SK-N-SH (cell line): ENCODE results near the gene LARGE1. TPM values are rescaled to one million over a fixed set of nuclear protein-coding genes. Genes with fewer than 3 reads are reported as not detected.

Experiments used
- CTCF ChIA-PET: fragments of 300-600, 350-600 bp; formaldehyde crosslinking; extraction: SDS; loops from one replicate; lab custom pipeline; 2021; lab: Yijun Ruan, JAX
- POLR2A ChIA-PET: fragments of 350-600 bp; sonication (Branson Sonifier 250); formaldehyde crosslinking; extraction: SDS; loops from one replicate; lab custom pipeline; 2020; ENCODE audit warnings: antibody characterized with exemption, inconsistent platforms; lab: Yijun Ruan, JAX
- DNase-seq: peaks from one replicate; pipeline ENCODE4 v3.0.0; 2012
- H2AFZ ChIP-seq: fragments of 200-600 bp; sonication (generic); 2 replicates; pipeline ENCODE4 v1.8.1; 2016; ENCODE audit warnings: antibody characterized with exemption, mild to moderate bottlenecking, low read depth
- H3F3A ChIP-seq: fragments of 200-600 bp; sonication (generic); replicated peaks from 2 replicates; pipeline ENCODE3; 2016; ENCODE audit warnings: antibody characterized with exemption, mild to moderate bottlenecking; ENCODE audit not compliant: insufficient read depth
- H3K27ac ChIP-seq, 2 experiments: fragments of 200-500 bp in 1 of 2; fragments of 200-600 bp in 1 of 2; sonication (Bioruptor generic) in 1 of 2; sonication (generic), shearing (Covaris generic) in 1 of 2; 2 replicates each; pipeline versions ENCODE4 v1.5.1 to v1.6.1; 2014 to 2016; ENCODE audit warnings: low read depth in 2 of 2, inconsistent platforms in 1 of 2, low read length in 1 of 2, mild to moderate bottlenecking in 1 of 2, mixed read lengths in 1 of 2
- H3K27me3 ChIP-seq: fragments of 200-600 bp; sonication (generic), shearing (Covaris generic); 2 replicates; pipeline ENCODE4 v1.6.1; 2016; ENCODE audit warnings: mixed run types; ENCODE audit not compliant: insufficient read depth
- H3K36me3 ChIP-seq, 2 experiments: fragments of 200-500 bp in 1 of 2; fragments of 200-600 bp in 1 of 2; sonication (Bioruptor generic) in 1 of 2; sonication (generic) in 1 of 2; replicated peaks in 1 of 2; 2 replicates each; pipeline versions ENCODE3 to v1.5.1; 2014 to 2016; ENCODE audit warnings: low read length in 1 of 2, mild to moderate bottlenecking in 1 of 2; ENCODE audit not compliant: insufficient read depth in 2 of 2, control insufficient read depth in 1 of 2
- H3K4me1 ChIP-seq, 2 experiments: fragments of 200-500 bp in 1 of 2; fragments of 200-600 bp in 1 of 2; sonication (Bioruptor generic) in 1 of 2; sonication (generic), shearing (Covaris generic) in 1 of 2; 2 replicates each; pipeline versions ENCODE4 v1.5.1 to v1.6.1; 2014 to 2016; ENCODE audit warnings: low read depth in 1 of 2, low read length in 1 of 2, mixed run types in 1 of 2; ENCODE audit not compliant: insufficient read depth in 2 of 2, control insufficient read depth in 1 of 2
- H3K4me2 ChIP-seq: fragments of 200-600 bp; sonication (generic), shearing (Covaris generic); 2 replicates; pipeline ENCODE4 v1.6.1; 2017; ENCODE audit warnings: mixed run types
- H3K4me3 ChIP-seq, 2 experiments: fragments of 200-500 bp in 1 of 2; fragments of 200-600 bp in 1 of 2; sonication (Bioruptor generic) in 1 of 2; sonication (generic), shearing (Covaris generic) in 1 of 2; 2 replicates each; pipeline versions ENCODE4 v1.5.1 to v1.8.1; 2014 to 2016; ENCODE audit warnings: low read depth in 2 of 2, inconsistent platforms in 1 of 2, low read length in 1 of 2, mild to moderate bottlenecking in 1 of 2, mixed read lengths in 1 of 2, moderate library complexity in 1 of 2
- H3K79me2 ChIP-seq: fragments of 200-600 bp; sonication (generic); 2 replicates; pipeline ENCODE4 v1.8.1; 2017; ENCODE audit warnings: mild to moderate bottlenecking; ENCODE audit not compliant: insufficient read depth
- H3K9ac ChIP-seq: fragments of 200-600 bp; sonication (generic); 2 replicates; pipeline ENCODE4 v1.6.1; 2017; ENCODE audit warnings: mixed run types
- H3K9me2 ChIP-seq: fragments of 200-600 bp; sonication (generic); 2 replicates; pipeline ENCODE4 v1.6.1; 2017; ENCODE audit warnings: mixed run types
- H3K9me3 ChIP-seq: fragments of 200-600 bp; sonication (generic); 2 replicates; pipeline ENCODE4 v1.6.1; 2017; ENCODE audit warnings: mixed run types, mild to moderate bottlenecking, moderate library complexity
- H4K20me1 ChIP-seq: fragments of 200-600 bp; sonication (generic); 2 replicates; pipeline ENCODE4 v1.6.1; 2017; ENCODE audit warnings: mild to moderate bottlenecking, mixed run types; ENCODE audit not compliant: insufficient read depth
- CHD2 ChIP-seq: fragments of 150-350 bp; IDR thresholded peaks from 2 replicates; pipeline ENCODE4 v1.6.1; 2018; ENCODE audit warnings: low read length; ENCODE audit not compliant: partially characterized antibody
- EZH2phosphoT487 ChIP-seq: fragments of 200-600 bp; sonication (generic); IDR thresholded peaks from 2 replicates; pipeline ENCODE4 v1.6.1; 2017; ENCODE audit warnings: low read depth, mixed run types, mild to moderate bottlenecking, antibody characterized with exemption, moderate library complexity, borderline replicate concordance
- GATA2 ChIP-seq: sonication (generic); formaldehyde crosslinking; IDR thresholded peaks from 2 replicates; pipeline ENCODE4 v1.5.0; 2020; ENCODE audit warnings: mild to moderate bottlenecking, missing genetic modification reagents
- JUND ChIP-seq: IDR thresholded peaks from 2 replicates; pipeline ENCODE4 v1.4.0; 2012
- NRF1 ChIP-seq: IDR thresholded peaks from 2 replicates; pipeline ENCODE4 v1.6.1; 2012; ENCODE audit warnings: low read depth, mild to moderate bottlenecking, low read length
- RCOR1 ChIP-seq: fragments of 150-350 bp; IDR thresholded peaks from 2 replicates; pipeline ENCODE4 v1.6.1; 2017; ENCODE audit warnings: antibody characterized with exemption, low read length
- RXRA ChIP-seq: IDR thresholded peaks from 2 replicates; pipeline ENCODE4 v1.4.0; 2012; ENCODE audit warnings: low read depth, mild to moderate bottlenecking, borderline replicate concordance
- SMC3 ChIP-seq: IDR thresholded peaks from 2 replicates; pipeline ENCODE4 v1.6.1; 2012; ENCODE audit warnings: low read depth, low read length, improper control_type of control experiment
- WGBS: methylation state at CpG from one replicate; pipeline ENCODE4 v1.1.6; 2017; ENCODE audit warnings: low lambda C conversion rate; 5-methylcytosine and 5-hydroxymethylcytosine counted together
- polyA plus RNA-seq, 3 experiments: library from polyadenylated mRNA; depleted of rRNA; stranded (reverse); fragments of >200 nt; gene quantifications; 2 replicates each; pipeline ENCODE4 v1.2.3, GENCODE V29; 2012
- TF ChIP-seq, protein P1 (sequence below): fragments of 200-600 bp; sonication (generic); IDR thresholded peaks from 2 replicates; pipeline ENCODE4 v1.6.1; 2017; ENCODE audit warnings: antibody characterized with exemption, mild to moderate bottlenecking, moderate library complexity
- TF ChIP-seq, protein P2 (sequence below): fragments of 150-350 bp; IDR thresholded peaks from 2 replicates; pipeline ENCODE4 v1.6.1; 2016; ENCODE audit warnings: mild to moderate bottlenecking, low read depth, low read length

The LARGE1 gene
- polyA plus RNA-seq, 1 of the 3 experiments (the other 2 are of a cell fraction), result 1.1 TPM

DNA sequence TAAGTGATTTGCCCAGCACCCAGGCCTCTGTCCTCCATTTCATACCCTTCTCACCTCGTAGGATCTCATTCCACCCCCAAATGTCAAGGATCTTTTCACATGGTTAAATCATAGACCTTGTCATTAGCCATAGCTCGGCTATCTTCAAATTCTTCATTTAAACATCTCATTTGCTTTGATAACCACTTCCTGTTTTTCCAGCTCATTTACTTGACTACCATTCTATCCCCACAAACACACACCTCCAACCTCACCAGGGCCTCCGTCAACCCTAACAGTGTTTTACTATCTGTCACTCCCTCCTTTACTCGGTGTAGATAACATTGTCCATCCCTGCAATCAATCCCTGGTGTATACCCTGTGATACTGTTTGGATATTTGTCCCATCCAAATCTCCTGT is 36.8 kb upstream of the LARGE1 start:
- Histone ChIP-seq H3K4me2 (no peak overlapping the region), H3K9me3 (no peaks in the 10 kb centered on the region), H3F3A (no peaks in the 10 kb centered on the region), H3K9me2 (no peaks in the 10 kb centered on the region), H4K20me1 (no peaks in the 10 kb centered on the region), H2AFZ (no peak overlapping the region), H3K4me3 (no peak overlapping the region), H3K9ac (no peak overlapping the region), H3K36me3 (no peaks in the 10 kb centered on the region), H3K4me1 (no peaks in the 10 kb centered on the region), H3K27ac (no peak overlapping the region), H3K27me3 (no peaks in the 10 kb centered on the region), H3K79me2 (no peaks in the 10 kb centered on the region)
- ChIA-PET CTCF (interaction anchor here (0.6 to 1.0 kb wide), 2 partner anchors 10 to 655 kb away, joined by 3 to 4 read pairs; no protein-coding TSS in a partner anchor), POLR2A (no interaction called here)
- 9% methylated on average over 4 of the region's 4 CpGs for WGBS
- DNase-seq, result no peak
- TF ChIP-seq SMC3, result no peak
- TF ChIP-seq EZH2phosphoT487, result no peak
- TF ChIP-seq, protein P1, sequence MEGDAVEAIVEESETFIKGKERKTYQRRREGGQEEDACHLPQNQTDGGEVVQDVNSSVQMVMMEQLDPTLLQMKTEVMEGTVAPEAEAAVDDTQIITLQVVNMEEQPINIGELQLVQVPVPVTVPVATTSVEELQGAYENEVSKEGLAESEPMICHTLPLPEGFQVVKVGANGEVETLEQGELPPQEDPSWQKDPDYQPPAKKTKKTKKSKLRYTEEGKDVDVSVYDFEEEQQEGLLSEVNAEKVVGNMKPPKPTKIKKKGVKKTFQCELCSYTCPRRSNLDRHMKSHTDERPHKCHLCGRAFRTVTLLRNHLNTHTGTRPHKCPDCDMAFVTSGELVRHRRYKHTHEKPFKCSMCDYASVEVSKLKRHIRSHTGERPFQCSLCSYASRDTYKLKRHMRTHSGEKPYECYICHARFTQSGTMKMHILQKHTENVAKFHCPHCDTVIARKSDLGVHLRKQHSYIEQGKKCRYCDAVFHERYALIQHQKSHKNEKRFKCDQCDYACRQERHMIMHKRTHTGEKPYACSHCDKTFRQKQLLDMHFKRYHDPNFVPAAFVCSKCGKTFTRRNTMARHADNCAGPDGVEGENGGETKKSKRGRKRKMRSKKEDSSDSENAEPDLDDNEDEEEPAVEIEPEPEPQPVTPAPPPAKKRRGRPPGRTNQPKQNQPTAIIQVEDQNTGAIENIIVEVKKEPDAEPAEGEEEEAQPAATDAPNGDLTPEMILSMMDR, result no peak
- TF ChIP-seq CHD2, result no peak
- TF ChIP-seq, all 33 proteins: peak for 0

DNA sequence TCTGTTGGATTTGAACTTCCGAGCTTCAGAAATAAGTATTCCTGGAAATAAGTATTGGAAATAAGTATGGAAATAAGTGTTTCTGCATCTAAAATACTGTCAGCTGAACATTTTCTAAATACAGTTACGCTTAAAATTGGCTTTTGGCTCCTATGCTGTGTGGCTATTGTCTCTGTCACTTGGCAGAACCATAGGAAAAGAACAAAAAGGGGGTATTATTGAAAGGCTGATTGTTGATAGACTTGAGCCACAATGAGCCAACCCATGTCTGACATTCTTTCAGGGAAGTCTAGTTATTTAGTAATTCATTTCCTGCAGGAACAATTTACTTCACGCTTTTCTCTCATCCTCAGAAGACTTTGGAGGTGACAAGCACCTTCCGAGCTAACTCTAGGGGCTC is 32.5 kb upstream of the LARGE1 start:
- ChIA-PET POLR2A (no interaction called here), CTCF (no interaction called here)
- no peaks in the 10 kb centered on the region for H3K9me2 ChIP-seq
- H3K4me1 ChIP-seq, result no peaks in the 10 kb centered on the region
- H3K9ac ChIP-seq, result no peak overlapping the region
- H3K36me3 ChIP-seq, result no peaks in the 10 kb centered on the region
- H3K9me3 ChIP-seq, result no peaks in the 10 kb centered on the region
- no peaks in the 10 kb centered on the region for H3K79me2 ChIP-seq
- no peak overlapping the region for H2AFZ ChIP-seq
- WGBS, result 18% methylated on average over 4 of the region's 4 CpGs
- no peak overlapping the region for H3K27ac ChIP-seq
- TF ChIP-seq NRF1, result no peak
- no peak for TF ChIP-seq SMC3
- TF ChIP-seq, protein P2, sequence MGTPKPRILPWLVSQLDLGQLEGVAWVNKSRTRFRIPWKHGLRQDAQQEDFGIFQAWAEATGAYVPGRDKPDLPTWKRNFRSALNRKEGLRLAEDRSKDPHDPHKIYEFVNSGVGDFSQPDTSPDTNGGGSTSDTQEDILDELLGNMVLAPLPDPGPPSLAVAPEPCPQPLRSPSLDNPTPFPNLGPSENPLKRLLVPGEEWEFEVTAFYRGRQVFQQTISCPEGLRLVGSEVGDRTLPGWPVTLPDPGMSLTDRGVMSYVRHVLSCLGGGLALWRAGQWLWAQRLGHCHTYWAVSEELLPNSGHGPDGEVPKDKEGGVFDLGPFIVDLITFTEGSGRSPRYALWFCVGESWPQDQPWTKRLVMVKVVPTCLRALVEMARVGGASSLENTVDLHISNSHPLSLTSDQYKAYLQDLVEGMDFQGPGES, result no peak
- no peaks in the 10 kb centered on the region for H3F3A ChIP-seq
- H4K20me1 ChIP-seq, result no peaks in the 10 kb centered on the region
- H3K4me2 ChIP-seq, result no peak overlapping the region
- DNase-seq, result no peak
- H3K4me3 ChIP-seq, result no peak overlapping the region
- H3K27me3 ChIP-seq, result no peaks in the 10 kb centered on the region

DNA sequence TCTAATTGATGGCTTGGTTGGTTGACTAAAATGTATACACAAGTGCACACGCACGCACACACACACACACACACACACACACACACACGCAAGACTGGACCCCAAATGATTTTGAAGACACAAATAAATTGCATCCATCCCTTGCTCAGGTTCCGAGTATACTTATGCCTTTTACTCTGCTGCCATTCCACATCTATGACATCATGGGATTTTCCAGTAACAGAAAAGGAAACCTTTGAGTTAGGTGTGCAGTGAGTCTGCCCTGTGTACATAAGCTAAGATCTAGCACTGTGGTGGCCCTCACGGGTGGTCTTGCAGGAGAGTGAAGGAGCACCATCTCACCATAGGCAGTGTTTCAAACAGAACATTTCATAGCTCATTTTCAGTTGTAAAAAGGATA is 20.5 kb upstream of the LARGE1 start:
- Histone ChIP-seq H3K4me2 (no peak overlapping the region), H3K79me2 (no peaks in the 10 kb centered on the region), H3K27me3 (no peaks in the 10 kb centered on the region), H2AFZ (no peak overlapping the region), H3K4me1 (no peaks in the 10 kb centered on the region), H3F3A (no peaks in the 10 kb centered on the region), H3K9ac (no peak overlapping the region), H3K36me3 (no peaks in the 10 kb centered on the region), H3K9me3 (no peaks in the 10 kb centered on the region), H3K9me2 (no peaks in the 10 kb centered on the region), H3K27ac (no peak overlapping the region), H4K20me1 (no peaks in the 10 kb centered on the region), H3K4me3 (no peak overlapping the region)
- TF ChIP-seq GATA2 (CRISPR knock-in tag), result no peak
- TF ChIP-seq NRF1, result no peak
- TF ChIP-seq, protein P1, result no peak
- no peak for TF ChIP-seq JUND
- no peak for TF ChIP-seq RCOR1
- TF ChIP-seq RXRA, result no peak
- ChIA-PET CTCF (interaction anchor here (2.5 to 2.9 kb wide), 2 partner anchors 17 kb away, joined by 13 to 14 read pairs; no protein-coding TSS in a partner anchor), POLR2A (no interaction called here)
- DNase-seq, result no peak
- 29% methylated on average over 5 of the region's 5 CpGs for WGBS
